Measurements from ENCODE around the gene LIN7A. TPM values are rescaled to one million over a fixed set of nuclear protein-coding genes. Genes with fewer than 3 reads are reported as not detected.

LIN7A gene
- total RNA-seq, 4 donors from 2014 or later, result 5.3 to 9.3 (median 5.6) TPM

- Histone ChIP-seq H3K27ac (replicated peaks in 1 of 4) (no peak overlapping the region), H3K4me3 (no peak overlapping the region), H3K9me3 (no peaks in the 10 kb centered on the region), H3K27me3 (no peaks in the 10 kb centered on the region), H3K4me1 (peaks cover 5 to 20% (median 13%) of the 10 kb centered on the region in 4 donors), H3K36me3 (peaks cover 0 to 5% (median 0%) of the 10 kb centered on the region in 4 donors)
- WGBS, result 54% methylated on average over 1 of the region's 1 CpG
- DNase-seq (ENCODE audit: extremely low spot score), result no peak
- TF ChIP-seq, protein P1, sequence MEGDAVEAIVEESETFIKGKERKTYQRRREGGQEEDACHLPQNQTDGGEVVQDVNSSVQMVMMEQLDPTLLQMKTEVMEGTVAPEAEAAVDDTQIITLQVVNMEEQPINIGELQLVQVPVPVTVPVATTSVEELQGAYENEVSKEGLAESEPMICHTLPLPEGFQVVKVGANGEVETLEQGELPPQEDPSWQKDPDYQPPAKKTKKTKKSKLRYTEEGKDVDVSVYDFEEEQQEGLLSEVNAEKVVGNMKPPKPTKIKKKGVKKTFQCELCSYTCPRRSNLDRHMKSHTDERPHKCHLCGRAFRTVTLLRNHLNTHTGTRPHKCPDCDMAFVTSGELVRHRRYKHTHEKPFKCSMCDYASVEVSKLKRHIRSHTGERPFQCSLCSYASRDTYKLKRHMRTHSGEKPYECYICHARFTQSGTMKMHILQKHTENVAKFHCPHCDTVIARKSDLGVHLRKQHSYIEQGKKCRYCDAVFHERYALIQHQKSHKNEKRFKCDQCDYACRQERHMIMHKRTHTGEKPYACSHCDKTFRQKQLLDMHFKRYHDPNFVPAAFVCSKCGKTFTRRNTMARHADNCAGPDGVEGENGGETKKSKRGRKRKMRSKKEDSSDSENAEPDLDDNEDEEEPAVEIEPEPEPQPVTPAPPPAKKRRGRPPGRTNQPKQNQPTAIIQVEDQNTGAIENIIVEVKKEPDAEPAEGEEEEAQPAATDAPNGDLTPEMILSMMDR (IDR thresholded peaks at IDR 0.05), result no peak
- TF ChIP-seq EP300 (IDR thresholded peaks at IDR 0.05), result no peak
- TF ChIP-seq POLR2A (IDR thresholded peaks at IDR 0.05; ENCODE audit: low read depth), result no peak
- TF ChIP-seq POLR2AphosphoS5 (IDR thresholded peaks at IDR 0.05), result no peak
- intact Hi-C loops (cut with DNase I), result no loop called here
Observed at GRCh38 chr12:80810874-80811273, 126.9 kb downstream of the LIN7A start.

GRCh38 chr12:80807640-80808288 is 130.0 kb downstream of the LIN7A start:
- H3K27ac ChIP-seq (replicated peaks in 1 of 4), result no peak overlapping the region
- TF ChIP-seq POLR2AphosphoS5 (IDR thresholded peaks at IDR 0.05), result no peak
- 97% methylated on average over 4 of the region's 4 CpGs for WGBS
- H3K9me3 ChIP-seq, result no peaks in the 10 kb centered on the region
- peaks cover 0 to 7% (median 5%) of the 10 kb centered on the region in 4 donors for H3K4me1 ChIP-seq
- intact Hi-C loops (cut with DNase I), result no loop called here
- DNase-seq (ENCODE audit: extremely low spot score), result no peak
- peaks cover 0 to 11% (median 0%) of the 10 kb centered on the region in 4 donors for H3K36me3 ChIP-seq
- H3K27me3 ChIP-seq, result no peaks in the 10 kb centered on the region
- no peak overlapping the region for H3K4me3 ChIP-seq

DNA sequence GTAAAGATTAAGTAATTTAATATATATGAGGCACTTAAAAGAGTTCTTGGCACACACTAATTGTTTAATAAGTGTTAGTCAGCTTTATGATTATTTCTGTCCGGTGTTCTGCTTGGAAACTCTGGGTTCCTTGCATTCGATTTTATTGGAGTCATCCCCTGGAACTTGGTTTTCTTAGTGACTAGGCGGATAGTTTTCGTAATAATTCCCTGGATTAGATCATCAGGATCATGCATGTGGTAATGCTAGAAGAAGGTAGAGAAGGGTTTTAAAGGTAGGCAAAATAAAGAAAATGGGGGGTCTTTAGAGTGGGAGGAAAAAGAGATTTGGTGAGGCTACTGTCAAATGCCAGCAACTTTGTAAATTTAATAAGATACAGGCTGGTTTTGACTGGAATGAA is 132.6 kb downstream of the LIN7A start:
- Histone ChIP-seq H3K4me3 (no peak overlapping the region), H3K36me3 (peaks cover 0 to 6% (median 0%) of the 10 kb centered on the region in 4 donors), H3K9me3 (no peaks in the 10 kb centered on the region), H3K27me3 (no peaks in the 10 kb centered on the region), H3K27ac (replicated peaks in 1 of 4) (no peak overlapping the region), H3K4me1 (peaks cover 0 to 2% (median 0%) of the 10 kb centered on the region in 4 donors)
- WGBS, result 85% methylated on average over 4 of the region's 4 CpGs
- TF ChIP-seq POLR2AphosphoS5 (IDR thresholded peaks at IDR 0.05) (no peak), POLR2A (IDR thresholded peaks at IDR 0.05; ENCODE audit: low read depth) (no peak), EP300 (IDR thresholded peaks at IDR 0.05) (no peak)
- TF ChIP-seq, protein P1 (IDR thresholded peaks at IDR 0.05), result no peak
- intact Hi-C loops (cut with DNase I), result no loop called here
- DNase-seq (ENCODE audit: extremely low spot score), result no peak

DNA sequence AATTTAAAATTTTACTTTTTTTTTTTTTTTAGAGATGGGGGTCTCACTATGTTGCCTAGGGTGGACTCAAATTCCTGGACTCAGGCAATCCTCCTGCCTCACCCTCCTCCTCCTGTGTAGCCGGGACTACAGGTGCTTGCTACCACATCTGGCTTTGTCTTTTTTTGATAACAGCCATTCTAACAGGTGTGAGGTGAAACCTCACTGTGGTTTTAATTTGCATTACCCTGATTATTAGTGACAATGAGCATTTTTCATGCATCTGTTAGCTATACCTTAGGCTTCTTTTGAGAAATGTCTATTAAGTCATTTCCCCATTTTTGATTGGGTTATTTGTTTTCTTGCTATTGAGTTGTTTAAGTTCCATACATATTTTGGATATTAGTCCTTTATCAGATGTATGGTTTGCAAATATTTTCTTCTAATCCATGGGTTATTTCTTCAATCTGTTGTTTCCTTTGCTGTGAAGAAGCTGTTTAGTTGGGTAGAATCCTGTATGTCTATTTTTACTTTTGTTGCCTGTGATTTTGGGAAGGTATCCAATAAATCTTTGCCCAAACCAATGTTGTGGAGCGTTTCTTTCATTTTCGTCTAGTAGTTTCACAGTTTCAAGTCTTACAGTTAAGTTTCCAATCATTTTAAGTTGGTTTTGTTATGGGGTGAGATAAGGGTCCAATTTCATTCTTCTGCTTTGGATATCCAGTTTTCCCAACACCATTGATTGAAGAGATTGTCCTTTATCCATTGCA is 134.9 kb downstream of the LIN7A start:
- no peak overlapping the region for H3K27ac ChIP-seq (replicated peaks in 1 of 4)
- WGBS, result 87% methylated on average over 3 of the region's 3 CpGs
- peaks cover 0 to 6% (median 0%) of the 10 kb centered on the region in 4 donors for H3K36me3 ChIP-seq
- H3K9me3 ChIP-seq, result no peaks in the 10 kb centered on the region
- no peak for TF ChIP-seq POLR2AphosphoS5 (IDR thresholded peaks at IDR 0.05)
- no peak for TF ChIP-seq POLR2A (IDR thresholded peaks at IDR 0.05; ENCODE audit: low read depth)
- TF ChIP-seq EP300 (IDR thresholded peaks at IDR 0.05), result no peak
- TF ChIP-seq, protein P1 (IDR thresholded peaks at IDR 0.05), result no peak
- intact Hi-C loops (cut with DNase I), result no loop called here
- H3K4me1 ChIP-seq, result peaks cover 0 to 2% (median 0%) of the 10 kb centered on the region in 4 donors
- H3K4me3 ChIP-seq, result no peak overlapping the region
- no peak for DNase-seq (ENCODE audit: extremely low spot score)
- H3K27me3 ChIP-seq, result no peaks in the 10 kb centered on the region

GRCh38 chr12:80798281-80798680 is 139.5 kb downstream of the LIN7A start:
- peaks cover 0 to 2% (median 0%) of the 10 kb centered on the region in 4 donors for H3K4me1 ChIP-seq
- H3K36me3 ChIP-seq, result no peaks in the 10 kb centered on the region
- no peak overlapping the region for H3K4me3 ChIP-seq
- TF ChIP-seq, protein P1 (IDR thresholded peaks at IDR 0.05), result no peak
- TF ChIP-seq POLR2AphosphoS5 (IDR thresholded peaks at IDR 0.05) (no peak), POLR2A (IDR thresholded peaks at IDR 0.05; ENCODE audit: low read depth) (no peak), EP300 (IDR thresholded peaks at IDR 0.05) (no peak)
- DNase-seq (ENCODE audit: extremely low spot score), result no peak
- intact Hi-C loops (cut with DNase I), result no loop called here
- H3K27me3 ChIP-seq, result no peaks in the 10 kb centered on the region
- no peak overlapping the region for H3K27ac ChIP-seq (replicated peaks in 1 of 4)
- WGBS, result 82% methylated on average over 4 of the region's 4 CpGs
- H3K9me3 ChIP-seq, result no peaks in the 10 kb centered on the region

Data from esophagus muscularis mucosa (tissue), 4 donors.